GM12892 (cell line): Measurements from ENCODE around the gene NUDT19.
"Not testable (repeated sequence)": the region's sequence is repeated elsewhere in the genome, so short reads cannot be mapped to it uniquely, and the experiment has no call there.

Experiments
- DNase-seq: peaks from one replicate; pipeline ENCODE4 v3.0.0; 2011; ENCODE audit not compliant: insufficient read length
- FAIRE-seq: peaks from 2 replicates; lab custom pipeline; 2011; peaks lifted over from hg19 to GRCh38; lab: Jason Lieb, UNC
- POLR2A ChIP-seq: IDR thresholded peaks from 2 replicates; pipeline ENCODE4 v1.6.1; 2011; ENCODE audit warnings: low read depth, low read length, control low read depth
- POLR2AphosphoS5 ChIP-seq: IDR thresholded peaks from 2 replicates; pipeline ENCODE4 v1.6.1; 2011; ENCODE audit warnings: low read depth, low read length, control low read depth
- TAF1 ChIP-seq: IDR thresholded peaks from 2 replicates; pipeline ENCODE4 v1.6.1; 2011; ENCODE audit warnings: low read depth, mild to moderate bottlenecking, control low read depth, low read length, borderline replicate concordance

Gene NUDT19

DNA sequence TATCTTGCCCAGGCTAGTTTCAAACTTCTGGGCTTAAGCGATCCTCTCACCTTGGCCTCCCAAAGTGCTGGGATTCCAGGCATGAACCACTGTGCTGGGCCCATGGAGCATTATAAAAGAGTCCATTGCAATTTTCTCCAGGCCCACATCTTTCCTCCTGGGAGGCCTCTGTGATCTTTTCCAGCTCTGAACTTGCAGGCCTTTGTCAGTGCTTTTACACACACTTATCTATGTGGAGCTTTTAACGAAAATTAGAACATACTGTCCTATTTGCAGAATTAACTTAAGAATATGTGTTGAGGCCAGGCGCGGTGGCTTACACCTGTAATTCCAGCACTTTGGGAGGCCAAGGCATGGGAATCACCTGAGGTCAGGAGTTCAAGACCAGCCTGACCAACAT, 51.8 kb downstream of the NUDT19 start:
- no peak for DNase-seq
- TF ChIP-seq TAF1 (no peak), POLR2A (no peak), POLR2AphosphoS5 (no peak)
- FAIRE-seq, result no peak

GRCh38 chr19:32744555-32745325, 53.1 kb downstream of the NUDT19 start:
- no peak for DNase-seq
- no peak for TF ChIP-seq TAF1
- no peak for TF ChIP-seq POLR2A
- no peak for TF ChIP-seq POLR2AphosphoS5
- no peak for FAIRE-seq

- not testable (repeated sequence) for FAIRE-seq, DNase-seq
Observed at GRCh38 chr19:32745594-32746251, 54.1 kb downstream of the NUDT19 start.

DNA sequence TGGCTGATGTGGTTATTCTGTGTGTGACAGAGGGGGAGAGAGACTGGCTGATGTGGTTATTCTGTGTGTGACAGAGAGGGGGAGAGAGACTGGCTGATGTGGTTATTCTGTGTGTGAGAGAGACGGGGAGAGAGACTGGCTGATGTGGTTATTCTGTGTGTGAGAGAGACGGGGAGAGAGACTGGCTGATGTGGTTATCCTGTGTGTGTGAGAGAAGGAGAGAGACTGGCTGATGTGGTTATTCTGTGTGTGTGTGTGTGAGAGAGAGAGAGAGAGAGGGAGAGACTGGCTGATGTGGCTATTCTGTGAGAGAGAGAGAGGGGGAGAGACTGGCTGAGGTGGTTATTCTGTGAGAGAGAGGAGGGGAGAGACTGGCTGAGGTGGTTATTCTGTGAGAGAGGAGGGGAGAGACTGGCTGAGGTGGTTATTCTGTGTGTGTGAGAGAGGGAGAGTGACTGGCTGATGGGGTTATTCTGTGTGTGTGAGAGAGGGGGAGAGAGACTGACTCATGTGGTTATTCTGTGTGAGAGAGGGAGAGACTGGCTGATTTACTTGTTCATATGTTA, 55.1 kb downstream of the NUDT19 start:
- FAIRE-seq, DNase-seq: not testable (repeated sequence)

DNA sequence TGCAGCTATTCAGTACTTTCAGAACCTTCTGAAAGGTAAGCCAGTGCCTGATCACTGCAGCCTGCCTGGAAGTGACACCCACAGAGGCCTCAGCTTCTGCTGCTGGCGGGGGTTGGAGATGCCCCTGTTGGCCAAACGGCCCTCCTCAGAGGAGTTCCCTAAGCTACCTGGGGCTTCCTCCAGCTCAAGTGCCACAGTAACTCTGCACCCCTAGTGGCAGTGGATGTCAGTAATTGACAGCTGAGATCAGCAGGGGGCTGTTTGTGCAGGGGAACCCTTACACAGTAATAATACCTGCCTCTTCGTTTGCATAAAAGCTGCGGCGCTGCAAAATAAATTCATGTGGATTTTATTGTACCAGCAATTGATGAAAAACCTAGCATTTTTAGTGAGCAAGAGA, 56.9 kb downstream of the NUDT19 start:
- FAIRE-seq, result no peak
- TF ChIP-seq TAF1 (no peak), POLR2AphosphoS5 (no peak), POLR2A (no peak)
- DNase-seq, result no peak

- TF ChIP-seq POLR2AphosphoS5 (no peak), TAF1 (no peak), POLR2A (no peak)
- FAIRE-seq, result no peak
- no peak for DNase-seq
Observed at GRCh38 chr19:32748948-32749347, 57.3 kb downstream of the NUDT19 start.

GRCh38 chr19:32749361-32749760, 57.7 kb downstream of the NUDT19 start:
- no peak for TF ChIP-seq POLR2A
- TF ChIP-seq TAF1, result no peak
- no peak for TF ChIP-seq POLR2AphosphoS5
- FAIRE-seq, result no peak
- no peak for DNase-seq

DNA sequence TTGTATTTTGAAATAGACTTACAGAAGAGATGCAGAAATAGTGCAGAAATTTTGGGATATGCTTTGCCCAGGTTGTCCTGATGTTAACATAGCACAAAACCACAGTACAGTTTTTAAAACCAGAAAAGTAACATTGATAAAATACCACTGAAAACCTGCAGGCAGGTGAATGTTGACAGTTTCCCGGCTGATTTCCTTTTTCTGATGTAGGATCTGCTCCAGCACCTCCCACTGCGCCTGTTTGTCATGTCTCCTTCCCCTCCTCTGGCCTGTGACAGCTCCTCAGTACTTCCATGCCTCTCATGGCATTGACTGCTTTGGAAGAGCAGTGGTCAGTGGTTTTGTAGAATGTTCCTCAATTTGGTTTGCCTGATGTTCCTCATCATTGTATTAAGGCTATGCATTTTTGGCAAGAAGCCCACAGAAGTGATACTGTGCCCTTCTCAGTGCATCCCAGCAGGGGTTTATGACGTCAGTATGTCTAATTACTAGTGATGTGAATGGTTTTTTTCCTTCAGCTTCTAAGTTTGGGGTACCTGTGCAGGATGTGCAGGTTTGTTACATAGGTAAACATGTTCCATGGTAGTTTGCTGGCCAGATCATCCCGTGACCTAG, 58.9 kb downstream of the NUDT19 start:
- TF ChIP-seq TAF1 (no peak), POLR2AphosphoS5 (no peak), POLR2A (no peak)
- FAIRE-seq (no peak), DNase-seq (no peak)

DNA sequence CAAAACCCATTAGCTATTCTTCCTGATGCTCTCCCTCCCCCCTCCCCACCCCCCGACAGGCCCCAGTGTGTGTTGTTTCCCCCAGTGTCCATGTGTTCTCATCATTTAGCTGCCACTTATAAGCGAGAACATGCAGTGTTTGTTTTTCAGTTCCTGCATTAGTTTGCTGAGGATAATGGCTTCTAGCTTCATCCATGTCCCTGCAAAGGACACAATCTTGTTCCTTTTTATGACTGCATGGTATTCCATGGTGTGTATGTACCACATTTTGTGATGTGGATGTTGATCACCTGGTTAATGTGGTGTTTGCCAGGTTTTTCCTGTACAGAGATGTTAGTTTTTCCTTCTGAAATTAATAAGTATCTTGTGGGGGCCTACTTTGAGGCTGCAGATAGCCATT, 59.4 kb downstream of the NUDT19 start:
- no peak for TF ChIP-seq POLR2AphosphoS5
- TF ChIP-seq POLR2A, result no peak
- TF ChIP-seq TAF1, result no peak
- FAIRE-seq, result no peak
- DNase-seq, result no peak

DNA sequence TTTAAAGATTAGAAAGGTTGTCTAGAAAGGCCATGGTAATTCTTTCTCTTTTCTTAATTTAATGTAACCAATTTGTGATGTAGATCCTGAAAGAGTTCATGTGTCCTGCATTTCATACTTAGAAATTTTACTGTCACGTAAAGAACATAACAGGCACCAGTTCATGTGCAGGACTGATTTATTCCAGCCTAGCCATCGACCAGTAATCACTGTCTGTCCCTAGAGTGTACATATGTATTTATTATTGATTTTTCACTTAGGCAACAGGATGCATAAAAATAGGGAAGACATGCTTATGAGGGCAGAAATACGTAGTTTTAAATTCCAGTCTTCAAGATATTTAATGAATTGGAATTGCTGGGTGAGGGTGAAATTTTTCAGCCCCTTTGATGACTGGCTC, 65.6 kb downstream of the NUDT19 start:
- FAIRE-seq (no peak), DNase-seq (no peak)
- TF ChIP-seq TAF1 (no peak), POLR2A (no peak), POLR2AphosphoS5 (no peak)
